A549 (cell line): Measurements from ENCODE around the gene HLA-A. TPM values are rescaled to one million over a fixed set of nuclear protein-coding genes. Genes with fewer than 3 reads are reported as not detected.

ENCODE experiments used
- ATAC-seq, 2 experiments: fragments of 200-7000 bp in 1 of 2; fragments of >200 bp in 1 of 2; cut with Nextera tagmentation in 1 of 2; cut with Tn5 transposase in 1 of 2; 3 replicates each; pipeline versions ENCODE4 v1.8.0 to v1.9.1; 2018 to 2020; ENCODE audit warnings: mild to moderate bottlenecking in 1 of 2, moderate library complexity in 1 of 2
- CTCF ChIA-PET: fragments of 300-600 bp; sonication (Branson Sonifier 250); formaldehyde crosslinking; extraction: SDS; loops from one replicate; lab custom pipeline; 2021; ENCODE audit warnings: antibody characterized with exemption, inconsistent platforms; lab: Yijun Ruan, JAX
- POLR2A ChIA-PET: fragments of 350-600 bp; formaldehyde crosslinking; extraction: SDS; loops from one replicate; lab custom pipeline; 2021; ENCODE audit warnings: antibody characterized with exemption, inconsistent platforms; lab: Yijun Ruan, JAX
- DNase-seq, 2 experiments: peaks; one replicate each; pipeline versions ENCODE4 v3.0.0 to v3.0.0-alpha.2; 2011 to 2016; ENCODE audit warnings: low read depth in 1 of 2, low spot score in 1 of 2
- FAIRE-seq: peaks from 2 replicates; lab custom pipeline; 2011; peaks lifted over from hg19 to GRCh38; lab: Jason Lieb, UNC
- H3K27ac ChIP-seq, 2 experiments: fragments of >200 bp; sonication (Bioruptor Twin); formaldehyde crosslinking; 3 replicates each; pipeline ENCODE4 v1.5.1; 2016 to 2017
- H3K4me1 ChIP-seq: fragments of >200 bp; sonication (Bioruptor Twin); formaldehyde crosslinking; 3 replicates; pipeline ENCODE4 v1.6.1; 2016
- H3K4me2 ChIP-seq: fragments of >200 bp; sonication (Bioruptor Twin); formaldehyde crosslinking; 3 replicates; pipeline ENCODE4 v1.6.1; 2016
- H3K4me3 ChIP-seq: fragments of >200 bp; sonication (Bioruptor Twin); formaldehyde crosslinking; 3 replicates; pipeline ENCODE4 v1.5.1; 2016
- H3K9me3 ChIP-seq: fragments of >200 bp; sonication (Bioruptor Twin); formaldehyde crosslinking; 3 replicates; pipeline ENCODE4 v1.6.1; 2016
- BHLHE40 ChIP-seq: IDR thresholded peaks from 2 replicates; pipeline ENCODE4 v1.6.1; 2012; ENCODE audit warnings: low read depth, low read length, inconsistent platforms
- CBX8 ChIP-seq: fragments of 200-600 bp; sonication (generic); IDR thresholded peaks from 2 replicates; pipeline ENCODE4 v1.6.1; 2016
- CHD2 ChIP-seq: fragments of 150-350 bp; IDR thresholded peaks from 2 replicates; pipeline ENCODE4 v1.6.1; 2014; ENCODE audit warnings: low read length; ENCODE audit not compliant: partially characterized antibody
- FOSL2 ChIP-seq, 2 experiments: fragments of 450-650 bp in 1 of 2; fragments of >200 bp in 1 of 2; sonication (Bioruptor Twin) in 1 of 2; formaldehyde crosslinking; IDR thresholded peaks; 2 replicates each; pipeline versions ENCODE4 v1.5.0 to v1.6.1; 2016 to 2020; ENCODE audit warnings: mild to moderate bottlenecking in 1 of 2, moderate library complexity in 1 of 2
- HMGXB4 ChIP-seq: fragments of 250-450 bp; sonication (Bioruptor Pico); IDR thresholded peaks from 2 replicates; pipeline ENCODE4 v1.5.0; 2021; ENCODE audit warnings: mild to moderate bottlenecking, moderate library complexity, borderline replicate concordance
- JUN ChIP-seq, 2 experiments: fragments of >200 bp; sonication (Bioruptor Twin); formaldehyde crosslinking; IDR thresholded peaks; 2 replicates in 1 of 2; 3 replicates in 1 of 2; pipeline ENCODE4 v1.6.1; 2016 to 2017
- KDM1A ChIP-seq: fragments of 200-600 bp; sonication (generic); IDR thresholded peaks from 2 replicates; pipeline ENCODE4 v1.6.1; 2016; ENCODE audit warnings: low read depth, mild to moderate bottlenecking
- MAZ ChIP-seq: fragments of 150-350 bp; IDR thresholded peaks from 2 replicates; pipeline ENCODE4 v1.6.1; 2014; ENCODE audit warnings: antibody characterized with exemption, low read depth, low read length, borderline replicate concordance
- MYC ChIP-seq: IDR thresholded peaks from 2 replicates; pipeline ENCODE4 v1.6.1; 2012; ENCODE audit warnings: mild to moderate bottlenecking, inconsistent platforms, low read length, improper control_type of control experiment, borderline replicate concordance
- NPAS2 ChIP-seq: fragments of 250-450 bp; sonication (Bioruptor Pico); IDR thresholded peaks from 2 replicates; pipeline ENCODE4 v1.8.0; 2022; ENCODE audit warnings: mild to moderate bottlenecking, moderate library complexity, borderline replicate concordance
- PBX3 ChIP-seq: IDR thresholded peaks from 2 replicates; pipeline ENCODE4 v1.6.1; 2012
- PHF8 ChIP-seq: fragments of 200-600 bp; sonication (generic); IDR thresholded peaks from 2 replicates; pipeline ENCODE4 v1.6.1; 2016; ENCODE audit warnings: low read depth, mild to moderate bottlenecking, antibody characterized with exemption, moderate library complexity, borderline replicate concordance
- POLR2AphosphoS2 ChIP-seq: conservative IDR thresholded peaks from 2 replicates; pipeline ENCODE4 v1.6.1; 2012; ENCODE audit warnings: low read length, improper control_type of control experiment, inconsistent platforms
- RAD21 ChIP-seq, 2 experiments: fragments of >200 bp in 1 of 2; sonication (Bioruptor Twin) in 1 of 2; formaldehyde crosslinking in 1 of 2; IDR thresholded peaks in 1 of 2; conservative IDR thresholded peaks in 1 of 2; 2 replicates in 1 of 2; 3 replicates in 1 of 2; pipeline ENCODE4 v1.6.1; 2012 to 2018; ENCODE audit warnings: inconsistent platforms in 1 of 2
- RFX5 ChIP-seq: fragments of 450-650 bp; IDR thresholded peaks from 2 replicates; pipeline ENCODE4 v1.7.1; 2014; ENCODE audit warnings: antibody characterized with exemption, mild to moderate bottlenecking, moderate library complexity
- RNF2 ChIP-seq: fragments of 200-600 bp; sonication (generic); IDR thresholded peaks from 2 replicates; pipeline ENCODE4 v1.6.1; 2016; ENCODE audit warnings: low read depth, mild to moderate bottlenecking, antibody characterized with exemption, moderate library complexity, borderline replicate concordance
- SREBF2 ChIP-seq: fragments of 450-650 bp; IDR thresholded peaks from 2 replicates; pipeline ENCODE4 v1.6.1; 2014; ENCODE audit warnings: mild to moderate bottlenecking, moderate library complexity
- ZC3H11A ChIP-seq: fragments of 450-650 bp; IDR thresholded peaks from 2 replicates; pipeline ENCODE4 v1.6.1; 2014; ENCODE audit warnings: antibody characterized with exemption, mild to moderate bottlenecking
- ZNF302 ChIP-seq: fragments of 250-450 bp; sonication (Bioruptor Pico); IDR thresholded peaks from 2 replicates; pipeline ENCODE4 v1.9.0; 2021; ENCODE audit warnings: inconsistent platforms, mild to moderate bottlenecking, moderate library complexity
- WGBS: methylation state at CpG from one replicate; pipeline ENCODE4 v1.1.6; 2017; ENCODE audit errors: missing lambda C conversion rate; 5-methylcytosine and 5-hydroxymethylcytosine counted together
- polyA plus RNA-seq, 4 experiments: library from polyadenylated mRNA; depleted of rRNA in 3 of 4; stranded (reverse); fragments of >200 nt; fragmentation: RNase III in 1 of 4; extraction: RNeasy Plus Mini Kit Qiagen cat#74134 plus additional on column Dnase treatment in 1 of 4; gene quantifications; 2 replicates in 3 of 4; 3 replicates in 1 of 4; pipeline ENCODE4 v1.2.3, GENCODE V29; 2011 to 2017
- TF ChIP-seq, protein P1 (sequence below): IDR thresholded peaks from 2 replicates; pipeline ENCODE4 v1.6.1; 2012; ENCODE audit warnings: low read depth, borderline replicate concordance
- TF ChIP-seq, protein P2 (sequence below): fragments of >200 bp; sonication (Bioruptor Twin); formaldehyde crosslinking; IDR thresholded peaks from 3 replicates; pipeline ENCODE4 v1.6.1; 2016
- TF ChIP-seq, protein P3 (sequence below): fragments of 250-450 bp; sonication (Bioruptor Pico); IDR thresholded peaks from 2 replicates; pipeline ENCODE4 v1.5.0; 2020; ENCODE audit warnings: low read depth, mild to moderate bottlenecking, moderate library complexity

The HLA-A gene
- polyA plus RNA-seq, 2 of the 4 experiments (the other 2 are of a cell fraction) = 78.8 to 95.0 TPM

GRCh38 chr6:29908341-29908662 is 34.0 kb upstream of the HLA-A start:
- H3K4me3 ChIP-seq = no peak overlapping the region
- CTCF ChIA-PET = no interaction called here
- 59% methylated on average over 3 of the region's 3 CpGs for WGBS
- TF ChIP-seq FOSL2 (IDR thresholded peaks at IDR 0.05) (no peak), FOSL2 (CRISPR knock-in tag; IDR thresholded peaks at IDR 0.05) (no peak)
- TF ChIP-seq, all 56 proteins: peak for 0
- DNase-seq (no peak), FAIRE-seq (no peak), ATAC-seq (no peak)
- Histone ChIP-seq H3K27ac (no peak overlapping the region), H3K4me1 (peaks cover 6% of the 10 kb centered on the region; the same call in 1 of the 3 replicates), H3K4me2 (no peak overlapping the region), H3K9me3 (no peaks in the 10 kb centered on the region)
- POLR2A ChIA-PET = no interaction called here

DNA sequence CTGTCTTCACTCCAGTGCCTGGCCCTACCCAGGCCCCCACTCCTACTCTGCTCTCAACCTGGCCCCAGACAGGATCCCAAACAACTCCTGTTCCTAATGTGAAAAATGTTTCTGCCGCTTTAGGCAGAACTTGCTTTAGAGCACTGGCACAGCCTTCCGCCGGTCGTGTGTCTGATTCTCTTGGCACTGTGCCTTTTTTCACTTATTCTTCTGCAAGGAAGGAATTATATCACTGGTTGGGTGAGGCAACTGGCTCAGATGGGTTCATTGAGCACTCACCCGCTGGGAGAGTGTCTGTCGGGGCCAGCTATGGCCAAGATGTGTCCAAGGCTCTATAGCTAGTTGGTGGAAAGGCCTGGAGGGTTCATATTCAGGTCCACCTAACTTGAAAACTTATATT is 33.6 kb upstream of the HLA-A start:
- no peak for TF ChIP-seq MAZ
- TF ChIP-seq SREBF2 = no peak
- TF ChIP-seq, protein P1, sequence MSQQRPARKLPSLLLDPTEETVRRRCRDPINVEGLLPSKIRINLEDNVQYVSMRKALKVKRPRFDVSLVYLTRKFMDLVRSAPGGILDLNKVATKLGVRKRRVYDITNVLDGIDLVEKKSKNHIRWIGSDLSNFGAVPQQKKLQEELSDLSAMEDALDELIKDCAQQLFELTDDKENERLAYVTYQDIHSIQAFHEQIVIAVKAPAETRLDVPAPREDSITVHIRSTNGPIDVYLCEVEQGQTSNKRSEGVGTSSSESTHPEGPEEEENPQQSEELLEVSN = no peak
- TF ChIP-seq POLR2AphosphoS2 = no peak
- TF ChIP-seq NPAS2 (CRISPR knock-in tag) = no peak
- TF ChIP-seq KDM1A = no peak
- no peak for TF ChIP-seq MYC
- TF ChIP-seq JUN (IDR thresholded peaks at IDR 0.05) = no peak
- no peak for TF ChIP-seq RAD21 (conservative IDR thresholded peaks at IDR 0.05 in 1 of 2, IDR thresholded peaks at IDR 0.05 in 1 of 2)
- no peak for TF ChIP-seq ZNF302
- TF ChIP-seq, protein P2, sequence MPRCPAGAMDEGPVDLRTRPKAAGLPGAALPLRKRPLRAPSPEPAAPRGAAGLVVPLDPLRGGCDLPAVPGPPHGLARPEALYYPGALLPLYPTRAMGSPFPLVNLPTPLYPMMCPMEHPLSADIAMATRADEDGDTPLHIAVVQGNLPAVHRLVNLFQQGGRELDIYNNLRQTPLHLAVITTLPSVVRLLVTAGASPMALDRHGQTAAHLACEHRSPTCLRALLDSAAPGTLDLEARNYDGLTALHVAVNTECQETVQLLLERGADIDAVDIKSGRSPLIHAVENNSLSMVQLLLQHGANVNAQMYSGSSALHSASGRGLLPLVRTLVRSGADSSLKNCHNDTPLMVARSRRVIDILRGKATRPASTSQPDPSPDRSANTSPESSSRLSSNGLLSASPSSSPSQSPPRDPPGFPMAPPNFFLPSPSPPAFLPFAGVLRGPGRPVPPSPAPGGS = no peak
- TF ChIP-seq, all 56 proteins: peak for 0
- Histone ChIP-seq H3K4me2 (no peak overlapping the region), H3K27ac (no peak overlapping the region), H3K4me3 (no peak overlapping the region), H3K4me1 (peaks cover 6% of the 10 kb centered on the region; the same call in 1 of the 3 replicates), H3K9me3 (no peaks in the 10 kb centered on the region)
- no peak for ATAC-seq
- WGBS = 21% methylated on average over 2 of the region's 6 CpGs
- no peak for DNase-seq
- CTCF ChIA-PET = no interaction called here
- no peak for FAIRE-seq
- POLR2A ChIA-PET = no interaction called here

DNA sequence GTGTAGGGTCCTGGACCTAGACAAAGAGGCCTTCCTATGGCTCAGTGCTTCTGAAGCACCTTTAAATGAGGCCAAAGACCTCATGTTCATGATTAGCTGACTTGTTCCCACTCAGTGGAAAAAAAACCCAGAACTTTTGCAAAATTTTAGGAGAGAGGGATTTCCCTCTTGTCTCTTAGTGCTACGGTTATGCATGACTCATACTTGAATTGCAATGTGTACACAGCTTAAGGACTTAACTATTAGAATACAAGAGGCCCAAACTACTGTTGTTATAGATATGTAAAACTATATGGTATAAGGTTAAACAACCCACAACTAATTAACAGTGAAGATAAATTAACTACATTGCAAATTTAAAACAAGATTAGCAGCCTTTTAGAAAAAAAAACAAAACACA is 32.3 kb upstream of the HLA-A start:
- H3K4me1 ChIP-seq = peaks cover 6% of the 10 kb centered on the region; the same call in 1 of the 3 replicates
- DNase-seq = peak in 1 of 2 experiments; percentile 3
- POLR2A ChIA-PET = no interaction called here
- H3K4me2 ChIP-seq = no peak overlapping the region
- FAIRE-seq = no peak
- TF ChIP-seq PBX3 = no peak
- TF ChIP-seq FOSL2 (IDR thresholded peaks at IDR 0.05) = no peak
- TF ChIP-seq FOSL2 (CRISPR knock-in tag; IDR thresholded peaks at IDR 0.05) = peak; percentile 19; the same call in 1 of the 2 replicates
- no peak for TF ChIP-seq SREBF2
- TF ChIP-seq JUN (IDR thresholded peaks at IDR 0.05) = no peak
- whole genome bisulfite sequencing = 0% methylated on average over 1 of the region's 1 CpG
- no peaks in the 10 kb centered on the region for H3K9me3 ChIP-seq
- peak in 1 of 2 experiments; percentile 49; a peak in 1 of 6 replicates for ATAC-seq
- no peak overlapping the region for H3K4me3 ChIP-seq
- no peak overlapping the region for H3K27ac ChIP-seq
- CTCF ChIA-PET = no interaction called here

DNA sequence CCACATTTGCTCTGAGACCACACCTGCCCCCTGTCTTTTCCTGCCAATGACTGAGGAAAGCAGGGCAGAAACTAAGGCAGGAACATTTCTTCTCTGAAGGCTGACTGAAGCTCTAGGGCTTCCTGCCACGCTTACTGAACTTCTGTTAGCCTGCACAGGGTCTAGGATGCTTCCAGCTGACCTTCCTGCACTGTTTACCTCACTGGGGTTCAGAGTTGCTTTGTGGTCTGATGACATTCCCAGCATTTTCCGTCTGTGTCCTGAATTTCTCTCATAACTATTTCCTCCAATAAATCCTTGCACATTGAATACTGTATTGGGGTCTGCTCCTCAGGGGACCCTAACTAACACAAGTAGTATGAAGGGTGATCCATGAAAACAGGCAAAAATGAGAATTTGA is 29.5 kb upstream of the HLA-A start:
- CTCF ChIA-PET = interaction anchor here (1.6 kb wide), 1 partner anchor 64 kb away, joined by 3 read pairs; no protein-coding TSS in a partner anchor
- 29% methylated on average over 2 of the region's 2 CpGs for WGBS
- no peak overlapping the region for H3K27ac ChIP-seq
- POLR2A ChIA-PET = no interaction called here
- no peak for ATAC-seq
- DNase-seq = no peak
- H3K9me3 ChIP-seq = no peaks in the 10 kb centered on the region
- peaks cover 6% of the 10 kb centered on the region; the same call in 1 of the 3 replicates for H3K4me1 ChIP-seq
- FAIRE-seq = no peak
- H3K4me3 ChIP-seq = no peak overlapping the region
- no peak overlapping the region for H3K4me2 ChIP-seq
- TF ChIP-seq, protein P3, sequence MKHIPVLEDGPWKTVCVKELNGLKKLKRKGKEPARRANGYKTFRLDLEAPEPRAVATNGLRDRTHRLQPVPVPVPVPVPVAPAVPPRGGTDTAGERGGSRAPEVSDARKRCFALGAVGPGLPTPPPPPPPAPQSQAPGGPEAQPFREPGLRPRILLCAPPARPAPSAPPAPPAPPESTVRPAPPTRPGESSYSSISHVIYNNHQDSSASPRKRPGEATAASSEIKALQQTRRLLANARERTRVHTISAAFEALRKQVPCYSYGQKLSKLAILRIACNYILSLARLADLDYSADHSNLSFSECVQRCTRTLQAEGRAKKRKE = no peak
- TF ChIP-seq NPAS2 (CRISPR knock-in tag) (no peak), ZC3H11A (no peak), SREBF2 (no peak), BHLHE40 (no peak), RNF2 (no peak), CHD2 (no peak), ZNF302 (no peak), PHF8 (no peak), CBX8 (no peak), RFX5 (no peak), HMGXB4 (CRISPR knock-in tag) (no peak)
- TF ChIP-seq, protein P2 = no peak
